Measurements from ENCODE around the gene AKT1. TPM values are rescaled to one million over a fixed set of nuclear protein-coding genes. Genes with fewer than 3 reads are reported as not detected.

The AKT1 gene
- total RNA-seq, 4 donors from 2014 or later: 44.4 to 70.4 (median 57.0) TPM

DNA sequence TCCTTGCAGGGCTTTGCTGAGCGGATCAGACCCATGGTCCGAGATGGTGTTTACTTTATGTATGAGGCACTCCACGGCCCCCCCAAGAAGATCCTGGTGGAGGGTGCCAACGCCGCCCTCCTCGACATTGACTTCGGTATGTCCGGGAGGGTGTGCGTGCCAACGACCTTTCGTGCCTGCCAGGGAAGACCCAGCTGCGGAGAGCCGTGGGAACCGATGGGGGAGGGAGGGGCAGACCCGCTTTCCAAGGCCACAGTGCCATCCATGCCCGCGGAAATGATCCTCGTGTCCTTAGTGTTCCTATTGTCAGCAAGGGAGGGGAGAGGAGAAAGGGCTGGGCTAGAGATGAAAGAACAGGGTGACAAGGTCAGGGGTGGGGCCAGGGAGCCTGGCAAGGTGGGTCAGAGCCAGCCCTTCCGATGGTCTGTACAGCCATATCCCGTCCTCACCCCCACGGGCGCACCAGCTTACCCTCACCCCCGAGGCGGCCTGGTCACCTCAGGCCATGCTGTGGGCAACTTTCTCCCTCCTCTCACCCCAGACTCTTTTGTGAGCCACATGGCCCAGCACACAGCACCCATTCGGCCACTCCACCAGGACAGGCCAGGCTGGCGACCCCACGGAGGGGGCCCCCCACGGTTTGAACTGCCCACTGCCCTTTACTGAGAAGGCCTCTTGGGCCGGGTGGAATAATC, 54.3 kb downstream of the AKT1 start:
- H3K4me3 ChIP-seq: no peak overlapping the region
- TF ChIP-seq, protein P1, sequence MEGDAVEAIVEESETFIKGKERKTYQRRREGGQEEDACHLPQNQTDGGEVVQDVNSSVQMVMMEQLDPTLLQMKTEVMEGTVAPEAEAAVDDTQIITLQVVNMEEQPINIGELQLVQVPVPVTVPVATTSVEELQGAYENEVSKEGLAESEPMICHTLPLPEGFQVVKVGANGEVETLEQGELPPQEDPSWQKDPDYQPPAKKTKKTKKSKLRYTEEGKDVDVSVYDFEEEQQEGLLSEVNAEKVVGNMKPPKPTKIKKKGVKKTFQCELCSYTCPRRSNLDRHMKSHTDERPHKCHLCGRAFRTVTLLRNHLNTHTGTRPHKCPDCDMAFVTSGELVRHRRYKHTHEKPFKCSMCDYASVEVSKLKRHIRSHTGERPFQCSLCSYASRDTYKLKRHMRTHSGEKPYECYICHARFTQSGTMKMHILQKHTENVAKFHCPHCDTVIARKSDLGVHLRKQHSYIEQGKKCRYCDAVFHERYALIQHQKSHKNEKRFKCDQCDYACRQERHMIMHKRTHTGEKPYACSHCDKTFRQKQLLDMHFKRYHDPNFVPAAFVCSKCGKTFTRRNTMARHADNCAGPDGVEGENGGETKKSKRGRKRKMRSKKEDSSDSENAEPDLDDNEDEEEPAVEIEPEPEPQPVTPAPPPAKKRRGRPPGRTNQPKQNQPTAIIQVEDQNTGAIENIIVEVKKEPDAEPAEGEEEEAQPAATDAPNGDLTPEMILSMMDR (IDR thresholded peaks at IDR 0.05 in 4 of 5, conservative IDR thresholded peaks at IDR 0.05 in 1 of 5): no peak
- TF ChIP-seq POLR2A (IDR thresholded peaks at IDR 0.05): no peak
- peaks cover 0 to 56% of the 10 kb centered on the region in 2 donors for H3K36me3 ChIP-seq
- intact Hi-C loops (cut with DNase I; ENCODE audit: low total_unique reads) (no loop called here), in situ Hi-C loops (cut with MboI; ENCODE audit: low sequenced_read_pairs in 4 of 4) (no loop called here)
- ATAC-seq: no peak
- H3K27ac ChIP-seq: peak overlapping the region; percentile 91 to 96 (median 95)
- H3K4me1 ChIP-seq: peaks cover 14 to 18% of the 10 kb centered on the region in 2 donors
- H3K9me3 ChIP-seq: no peaks in the 10 kb centered on the region
- no peak for DNase-seq
- no peaks in the 10 kb centered on the region for H3K27me3 ChIP-seq

DNA sequence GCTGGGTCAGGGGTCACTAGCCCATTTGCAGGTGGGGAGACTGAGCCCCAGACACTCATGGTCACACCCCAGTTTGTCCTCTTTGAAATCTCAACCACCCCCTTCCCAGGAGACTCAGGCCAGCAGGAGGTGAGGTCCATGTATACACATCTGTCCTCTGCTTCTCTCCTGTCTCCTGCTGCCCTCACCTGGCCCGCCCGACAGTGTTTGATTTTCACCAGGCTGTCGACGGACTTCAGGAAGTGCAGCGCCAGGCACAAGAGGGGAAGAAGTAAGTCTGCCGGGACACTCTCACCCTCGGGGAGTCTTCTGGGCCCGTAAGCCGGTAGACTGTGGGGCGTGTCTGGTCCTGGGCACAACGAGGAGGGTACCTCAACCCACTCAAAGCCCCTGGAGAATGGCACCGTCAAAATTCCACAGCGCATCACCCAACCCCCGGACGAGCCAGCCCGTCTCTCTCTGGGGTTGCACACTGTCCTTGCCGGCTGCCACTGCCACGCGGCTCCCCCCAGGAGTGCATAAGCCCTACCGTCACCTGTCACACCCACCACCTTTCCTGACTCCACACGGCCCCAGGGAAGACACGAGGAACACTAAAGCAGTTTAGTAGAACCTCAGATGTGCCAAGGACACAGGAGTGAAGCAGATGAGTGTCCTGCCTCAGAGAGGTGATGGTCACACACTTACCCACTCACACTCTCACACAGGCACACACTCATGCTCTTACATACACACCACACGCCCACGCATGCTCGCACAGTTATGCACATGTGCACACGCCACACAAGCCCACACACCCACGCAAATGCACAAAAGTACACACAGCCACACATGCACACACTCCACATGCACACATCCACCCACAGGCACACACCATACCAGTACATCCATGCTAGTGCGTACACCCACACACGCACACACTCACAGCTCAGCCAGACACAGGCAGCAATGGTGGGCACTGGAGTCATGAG, 55.7 kb downstream of the AKT1 start:
- Histone ChIP-seq H3K27ac (peak overlapping the region; percentile 91 to 96 (median 95)), H3K9me3 (no peaks in the 10 kb centered on the region), H3K27me3 (no peaks in the 10 kb centered on the region), H3K4me3 (no peak overlapping the region), H3K4me1 (peaks cover 27% of the 10 kb centered on the region in 2 donors), H3K36me3 (peaks cover 0 to 46% of the 10 kb centered on the region in 2 donors)
- DNase-seq (no peak), ATAC-seq (no peak)
- no peak for TF ChIP-seq POLR2A (IDR thresholded peaks at IDR 0.05)
- TF ChIP-seq, protein P1 (IDR thresholded peaks at IDR 0.05 in 4 of 5, conservative IDR thresholded peaks at IDR 0.05 in 1 of 5): no peak
- in situ Hi-C loops (cut with MboI; ENCODE audit: low sequenced_read_pairs in 4 of 4) (no loop called here), intact Hi-C loops (cut with DNase I; ENCODE audit: low total_unique reads) (no loop called here)

DNA sequence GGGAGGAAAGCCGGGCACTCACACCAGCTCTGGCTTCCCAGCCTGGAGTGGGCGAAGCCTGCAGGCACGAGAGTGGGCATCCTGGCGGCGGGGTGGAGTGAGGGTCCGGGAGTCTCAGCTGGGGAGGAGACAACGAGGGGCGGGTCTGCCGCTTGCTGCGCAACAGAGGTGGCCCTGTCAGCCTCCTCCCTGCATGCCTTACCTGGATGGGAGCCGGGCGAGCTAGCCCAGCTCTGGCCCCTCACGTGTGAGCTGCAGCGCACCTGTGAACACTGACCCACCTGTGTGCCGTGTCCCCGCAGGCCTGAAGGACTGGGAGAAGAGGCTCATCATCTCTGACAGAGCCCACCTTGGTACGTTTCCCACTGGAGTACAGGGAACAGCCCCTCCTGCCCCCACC, 56.5 kb downstream of the AKT1 start:
- TF ChIP-seq, protein P1 (IDR thresholded peaks at IDR 0.05 in 4 of 5, conservative IDR thresholded peaks at IDR 0.05 in 1 of 5): no peak
- no peak for TF ChIP-seq POLR2A (IDR thresholded peaks at IDR 0.05)
- Histone ChIP-seq H3K27ac (peak overlapping the region; percentile 91 to 96 (median 95)), H3K27me3 (no peaks in the 10 kb centered on the region), H3K9me3 (no peaks in the 10 kb centered on the region), H3K36me3 (peaks cover 0 to 41% of the 10 kb centered on the region in 2 donors), H3K4me1 (peaks cover 35% of the 10 kb centered on the region in 2 donors), H3K4me3 (no peak overlapping the region)
- ATAC-seq: no peak
- in situ Hi-C loops (cut with MboI; ENCODE audit: low sequenced_read_pairs in 4 of 4): no loop called here
- no peak for DNase-seq
- intact Hi-C loops (cut with DNase I; ENCODE audit: low total_unique reads): no loop called here

DNA sequence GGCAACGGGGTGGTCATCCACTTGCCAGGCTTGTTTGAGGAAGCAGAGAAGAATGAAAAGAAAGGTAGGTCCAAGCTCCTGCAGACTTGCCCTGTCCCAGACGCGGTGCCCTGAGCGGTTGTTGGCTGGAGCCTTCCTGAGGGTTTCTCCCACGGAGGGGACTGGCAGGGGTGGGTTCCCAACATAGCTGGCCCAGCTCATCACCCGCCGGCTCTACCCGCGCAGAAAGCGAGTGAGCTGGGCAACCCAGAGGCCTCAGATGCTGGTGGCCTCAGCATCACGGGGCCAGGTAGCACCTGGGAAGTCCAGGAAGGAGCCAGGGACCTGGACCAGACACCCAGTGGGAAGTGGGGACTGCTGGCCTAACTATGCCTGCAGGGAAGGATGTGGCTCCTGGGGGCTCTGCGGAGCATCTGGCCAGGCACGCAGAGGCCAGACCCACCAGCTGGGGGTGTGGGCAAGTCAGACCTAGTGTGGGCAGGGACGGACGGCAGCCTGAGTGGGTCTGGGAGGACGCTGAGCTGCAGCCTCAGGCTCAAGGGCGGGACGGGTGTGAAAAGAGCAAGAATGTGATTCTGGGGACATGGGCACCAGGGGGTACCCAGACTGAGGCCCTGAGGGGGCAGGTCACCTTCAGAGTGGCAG, 57.1 kb downstream of the AKT1 start:
- ATAC-seq (no peak), DNase-seq (no peak)
- Histone ChIP-seq H3K36me3 (peaks cover 0 to 35% of the 10 kb centered on the region in 2 donors), H3K9me3 (no peaks in the 10 kb centered on the region), H3K4me3 (no peak overlapping the region), H3K27ac (peak overlapping the region; percentile 91 to 96 (median 95)), H3K4me1 (peaks cover 40% of the 10 kb centered on the region in 2 donors), H3K27me3 (no peaks in the 10 kb centered on the region)
- intact Hi-C loops (cut with DNase I; ENCODE audit: low total_unique reads): no loop called here
- no peak for TF ChIP-seq POLR2A (IDR thresholded peaks at IDR 0.05)
- TF ChIP-seq, protein P1 (IDR thresholded peaks at IDR 0.05 in 4 of 5, conservative IDR thresholded peaks at IDR 0.05 in 1 of 5): no peak
- in situ Hi-C loops (cut with MboI; ENCODE audit: low sequenced_read_pairs in 4 of 4): no loop called here
